Skeletal muscle satellite cell (primary cell): ENCODE results near the gene LMF1.
"Not testable (repeated sequence)": the region's sequence is repeated elsewhere in the genome, so short reads cannot be mapped to it uniquely, and the experiment has no call there.

Source experiments
- H3K27me3 ChIP-seq: 2 replicates; pipeline ENCODE4 v1.7.0; 2013; ENCODE audit warnings: low read length; ENCODE audit not compliant: control insufficient read depth, insufficient read depth
- H3K36me3 ChIP-seq: 2 replicates; pipeline ENCODE4 v1.7.0; 2013; ENCODE audit warnings: mild to moderate bottlenecking, control low read depth, low read length; ENCODE audit not compliant: insufficient read depth
- H3K4me1 ChIP-seq: 2 replicates; pipeline ENCODE4 v1.7.0; 2013; ENCODE audit warnings: low read length; ENCODE audit not compliant: control insufficient read depth, insufficient read depth
- H3K4me2 ChIP-seq: 2 replicates; pipeline ENCODE4 v1.7.0; 2013; ENCODE audit warnings: mild to moderate bottlenecking, low read length
- H3K4me3 ChIP-seq: 2 replicates; pipeline ENCODE4 v1.7.0; 2013; ENCODE audit warnings: low read length
- H3K9ac ChIP-seq: 2 replicates; pipeline ENCODE4 v1.7.0; 2013; ENCODE audit warnings: mild to moderate bottlenecking, low read depth, low read length, moderate library complexity
- H3K9me3 ChIP-seq: replicated peaks from 2 replicates; pipeline ENCODE4 v1.7.0; 2013; ENCODE audit warnings: mild to moderate bottlenecking, control low read depth, low read length

LMF1 gene

GRCh38 chr16:885391-885790 is 85.4 kb downstream of the LMF1 start:
- no peaks in the 10 kb centered on the region for H3K4me1 ChIP-seq
- no peaks in the 10 kb centered on the region for H3K27me3 ChIP-seq
- no peaks in the 10 kb centered on the region for H3K9me3 ChIP-seq
- no peaks in the 10 kb centered on the region for H3K36me3 ChIP-seq
- no peak overlapping the region for H3K9ac ChIP-seq
- H3K4me2 ChIP-seq = no peak overlapping the region
- H3K4me3 ChIP-seq = no peak overlapping the region

GRCh38 chr16:884232-884631 is 86.6 kb downstream of the LMF1 start:
- H3K9ac ChIP-seq = no peak overlapping the region

GRCh38 chr16:883781-884180 is 87.0 kb downstream of the LMF1 start:
- Histone ChIP-seq H3K9me3 (no peaks in the 10 kb centered on the region), H3K27me3 (no peaks in the 10 kb centered on the region), H3K4me2 (no peak overlapping the region), H3K4me1 (no peaks in the 10 kb centered on the region), H3K9ac (no peak overlapping the region), H3K4me3 (no peak overlapping the region), H3K36me3 (no peaks in the 10 kb centered on the region)

More at GRCh38 chr16:884232-884631, 86.6 kb downstream of the LMF1 start:
- H3K4me2 ChIP-seq = no peak overlapping the region
- H3K4me3 ChIP-seq = no peak overlapping the region
- no peaks in the 10 kb centered on the region for H3K4me1 ChIP-seq
- H3K36me3 ChIP-seq = no peaks in the 10 kb centered on the region
- H3K27me3 ChIP-seq = no peaks in the 10 kb centered on the region
- no peaks in the 10 kb centered on the region for H3K9me3 ChIP-seq

GRCh38 chr16:883340-883739 is 87.4 kb downstream of the LMF1 start:
- Histone ChIP-seq H3K36me3 (no peaks in the 10 kb centered on the region), H3K4me3 (no peak overlapping the region), H3K4me1 (no peaks in the 10 kb centered on the region), H3K4me2 (no peak overlapping the region), H3K9me3 (no peaks in the 10 kb centered on the region), H3K27me3 (no peaks in the 10 kb centered on the region), H3K9ac (no peak overlapping the region)

GRCh38 chr16:882671-883070 is 88.1 kb downstream of the LMF1 start:
- not testable (repeated sequence) for H3K4me1 ChIP-seq, H3K4me2 ChIP-seq, H3K9me3 ChIP-seq, H3K4me3 ChIP-seq, H3K9ac ChIP-seq, H3K27me3 ChIP-seq, H3K36me3 ChIP-seq

GRCh38 chr16:882256-882655 is 88.5 kb downstream of the LMF1 start:
- H3K9me3 ChIP-seq = no peaks in the 10 kb centered on the region
- no peaks in the 10 kb centered on the region for H3K36me3 ChIP-seq
- no peak overlapping the region for H3K4me3 ChIP-seq
- H3K4me2 ChIP-seq = no peak overlapping the region
- H3K27me3 ChIP-seq = no peaks in the 10 kb centered on the region
- no peaks in the 10 kb centered on the region for H3K4me1 ChIP-seq
- H3K9ac ChIP-seq = no peak overlapping the region

- no peak overlapping the region for H3K4me3 ChIP-seq
- no peaks in the 10 kb centered on the region for H3K27me3 ChIP-seq
- no peak overlapping the region for H3K9ac ChIP-seq
- H3K36me3 ChIP-seq = no peaks in the 10 kb centered on the region
- H3K4me2 ChIP-seq = no peak overlapping the region
- H3K4me1 ChIP-seq = no peaks in the 10 kb centered on the region
- no peaks in the 10 kb centered on the region for H3K9me3 ChIP-seq
These were observed 89.3 kb downstream of the LMF1 start for GRCh38 chr16:881219-882097.

- no peak overlapping the region for H3K4me3 ChIP-seq
- no peak overlapping the region for H3K9ac ChIP-seq
- H3K4me1 ChIP-seq = no peaks in the 10 kb centered on the region
- no peaks in the 10 kb centered on the region for H3K36me3 ChIP-seq
- H3K9me3 ChIP-seq = no peaks in the 10 kb centered on the region
- H3K4me2 ChIP-seq = no peak overlapping the region
- H3K27me3 ChIP-seq = no peaks in the 10 kb centered on the region
These were observed 90.2 kb downstream of the LMF1 start for GRCh38 chr16:880471-881171.

GRCh38 chr16:879986-880385 is 90.8 kb downstream of the LMF1 start:
- Histone ChIP-seq H3K4me3 (no peak overlapping the region), H3K4me1 (no peaks in the 10 kb centered on the region), H3K9ac (no peak overlapping the region), H3K4me2 (no peak overlapping the region), H3K9me3 (no peaks in the 10 kb centered on the region), H3K36me3 (no peaks in the 10 kb centered on the region), H3K27me3 (no peaks in the 10 kb centered on the region)

- no peaks in the 10 kb centered on the region for H3K9me3 ChIP-seq
- no peaks in the 10 kb centered on the region for H3K4me1 ChIP-seq
- H3K4me2 ChIP-seq = no peak overlapping the region
- H3K36me3 ChIP-seq = no peaks in the 10 kb centered on the region
- H3K27me3 ChIP-seq = no peaks in the 10 kb centered on the region
- no peak overlapping the region for H3K4me3 ChIP-seq
- no peak overlapping the region for H3K9ac ChIP-seq
These were observed 91.3 kb downstream of the LMF1 start for GRCh38 chr16:879461-879861.

GRCh38 chr16:878886-879285 is 91.9 kb downstream of the LMF1 start:
- H3K27me3 ChIP-seq = no peaks in the 10 kb centered on the region
- H3K4me1 ChIP-seq = no peaks in the 10 kb centered on the region
- H3K36me3 ChIP-seq = no peaks in the 10 kb centered on the region
- H3K9me3 ChIP-seq = no peaks in the 10 kb centered on the region
- no peak overlapping the region for H3K4me3 ChIP-seq
- H3K4me2 ChIP-seq = no peak overlapping the region
- H3K9ac ChIP-seq = no peak overlapping the region
